GM20431 (cell line): ENCODE data around the gene GRAP.
"Not testable (repeated sequence)": the region's sequence is repeated elsewhere in the genome, so short reads cannot be mapped to it uniquely, and the experiment has no call there.

ENCODE experiments used
- in situ Hi-C: fragments of 300-500 bp; cut with MseI, MboI; formaldehyde crosslinking; loops from one replicate; pipeline ENCODE4 v1.15.0; 2020; ENCODE audit warnings: low sequenced_read_pairs; ENCODE audit not compliant: unreplicated experiment

The GRAP gene

DNA sequence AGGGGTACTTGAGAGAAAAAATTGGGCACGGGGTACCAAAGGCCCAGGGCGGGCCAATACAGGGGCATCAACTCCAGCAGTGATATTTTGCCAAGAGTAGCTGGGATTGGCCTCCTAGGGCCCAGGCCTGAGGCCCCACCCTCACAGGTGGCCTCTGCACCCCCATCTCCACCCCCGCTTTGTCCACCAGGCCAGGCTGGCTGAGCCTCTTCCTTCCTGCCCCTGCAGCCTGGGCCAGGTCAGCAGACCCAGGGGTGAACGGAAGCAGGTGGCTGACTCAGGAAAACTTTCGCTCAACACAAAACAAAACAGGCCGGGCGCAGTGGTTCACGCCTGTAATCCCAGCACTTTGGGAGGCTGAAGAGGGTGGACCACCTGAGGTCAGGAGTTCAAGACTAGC, 3.7 kb downstream of the GRAP start:
- in situ Hi-C loops, result not testable (repeated sequence)

GRCh38 chr17:19042369-19042768, 4.4 kb downstream of the GRAP start:
- in situ Hi-C loops, result not testable (repeated sequence)

GRCh38 chr17:19041871-19042270, 4.9 kb downstream of the GRAP start:
- in situ Hi-C loops, result not testable (repeated sequence)

DNA sequence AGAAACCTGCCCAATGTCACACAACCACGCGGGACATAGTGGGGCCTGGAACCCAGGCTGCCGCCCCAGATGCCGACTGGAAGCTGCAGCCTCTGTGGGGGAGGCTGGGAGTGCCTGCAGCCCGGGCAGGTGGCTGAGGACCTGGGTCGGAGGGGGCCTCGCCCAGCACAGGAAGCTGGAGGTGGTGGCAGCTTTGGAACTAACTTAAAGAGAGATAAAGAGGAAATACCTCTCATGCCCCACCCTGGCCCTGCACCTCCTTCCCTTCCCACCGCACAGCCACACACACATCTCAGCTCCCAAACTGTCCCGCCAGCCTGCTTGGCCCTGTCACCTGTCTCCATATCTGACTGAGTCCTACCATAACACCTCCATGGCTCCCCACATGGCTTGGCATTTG, 6.4 kb downstream of the GRAP start:
- in situ Hi-C loops, result not testable (repeated sequence)

- in situ Hi-C loops, result not testable (repeated sequence)
Measured at GRCh38 chr17:19038730-19039129, 8.0 kb downstream of the GRAP start.

DNA sequence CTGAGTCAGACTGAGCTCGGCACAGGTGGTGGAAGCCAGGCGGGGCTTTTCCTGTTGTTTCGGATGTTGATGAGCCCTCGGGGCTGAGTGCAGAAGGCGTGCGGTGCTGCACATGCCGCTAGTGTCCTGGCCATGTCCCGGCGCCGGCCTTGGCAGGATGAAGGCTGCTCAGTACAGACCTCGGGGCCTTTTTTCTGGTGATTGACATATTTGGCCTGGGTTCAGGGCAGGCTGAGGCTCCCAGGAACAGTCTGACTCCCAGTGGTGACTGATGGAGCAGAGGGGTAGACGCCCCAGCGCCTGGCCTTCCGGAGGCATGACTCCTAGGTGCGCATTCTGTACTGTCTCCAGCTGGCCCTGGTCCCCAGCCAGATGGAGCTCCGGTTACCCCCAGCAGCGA, 8.8 kb downstream of the GRAP start:
- in situ Hi-C loops, result not testable (repeated sequence)

DNA sequence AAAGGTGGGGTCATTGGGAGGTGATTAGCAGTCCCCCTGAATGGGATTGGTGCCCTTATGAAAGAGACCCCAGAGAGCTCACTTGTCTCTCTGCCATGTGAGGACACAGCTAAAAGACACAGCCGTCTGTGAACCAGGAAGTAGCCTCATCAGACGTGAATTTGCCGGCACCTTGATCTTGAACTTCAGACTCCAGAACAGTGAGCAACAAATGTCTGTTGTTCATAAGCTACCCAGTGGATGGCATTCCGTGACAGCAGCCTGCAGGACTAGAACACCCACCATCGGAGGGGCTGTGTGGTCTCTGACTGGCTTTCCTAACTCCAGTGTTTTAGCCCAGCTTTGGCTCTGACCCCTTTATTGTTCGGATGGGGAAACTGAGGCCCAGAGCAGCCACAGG, 9.2 kb downstream of the GRAP start:
- in situ Hi-C loops, result not testable (repeated sequence)

DNA sequence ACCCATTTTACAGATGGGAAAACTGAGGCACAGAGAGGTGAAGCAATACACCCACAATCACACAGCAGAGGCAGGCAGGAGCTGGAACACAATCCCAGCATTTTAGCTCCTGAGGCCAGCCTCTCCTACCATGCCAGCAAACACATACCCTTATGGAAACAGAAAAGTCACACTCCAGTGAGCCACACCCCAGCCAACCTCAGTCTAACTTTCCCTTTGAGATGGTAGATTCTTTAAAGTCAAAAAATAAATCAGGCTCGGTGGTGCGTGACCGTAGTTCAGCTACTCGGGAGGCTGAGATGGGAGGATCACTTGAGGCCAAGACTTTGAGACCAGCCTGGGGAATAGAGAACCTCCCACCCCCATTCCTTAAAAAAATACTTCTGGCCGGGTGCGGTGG, 10.6 kb downstream of the GRAP start:
- in situ Hi-C loops, result not testable (repeated sequence)

DNA sequence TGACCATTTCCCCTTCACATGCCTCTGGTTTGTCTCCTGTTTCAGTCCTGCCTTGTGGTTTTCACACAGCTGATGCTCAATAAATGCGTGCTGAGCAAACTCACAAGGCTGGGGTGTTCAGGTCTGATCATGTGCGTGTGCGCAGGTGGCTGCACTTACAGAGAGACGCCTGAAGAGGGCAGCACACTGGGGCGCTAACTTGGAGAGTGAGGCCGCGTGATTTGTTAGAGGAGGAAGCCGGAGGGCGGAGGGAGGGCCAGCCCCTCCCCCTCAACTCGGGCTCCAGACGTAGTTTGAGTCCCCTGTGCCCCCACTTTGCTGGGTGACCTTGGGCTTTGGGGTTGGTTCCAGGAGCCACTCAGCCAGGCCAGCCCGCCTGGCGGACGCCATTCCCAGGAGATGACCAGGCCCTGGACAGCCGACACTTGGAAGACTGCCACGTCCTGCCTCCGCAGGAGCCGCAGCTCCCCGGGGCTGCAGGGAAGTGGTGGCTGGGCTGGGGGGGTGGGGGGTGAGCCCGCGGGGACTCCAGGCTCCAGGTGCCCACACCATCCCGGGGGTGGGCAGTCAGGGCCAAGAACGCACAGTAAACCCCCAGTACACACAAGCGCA, 14.3 kb downstream of the GRAP start:
- in situ Hi-C loops, result not testable (repeated sequence)

- in situ Hi-C loops, result not testable (repeated sequence)
Measured at GRCh38 chr17:19031729-19032128, 15.0 kb downstream of the GRAP start.

- in situ Hi-C loops, result not testable (repeated sequence)
Measured at GRCh38 chr17:19030771-19031449, 15.8 kb downstream of the GRAP start.

DNA sequence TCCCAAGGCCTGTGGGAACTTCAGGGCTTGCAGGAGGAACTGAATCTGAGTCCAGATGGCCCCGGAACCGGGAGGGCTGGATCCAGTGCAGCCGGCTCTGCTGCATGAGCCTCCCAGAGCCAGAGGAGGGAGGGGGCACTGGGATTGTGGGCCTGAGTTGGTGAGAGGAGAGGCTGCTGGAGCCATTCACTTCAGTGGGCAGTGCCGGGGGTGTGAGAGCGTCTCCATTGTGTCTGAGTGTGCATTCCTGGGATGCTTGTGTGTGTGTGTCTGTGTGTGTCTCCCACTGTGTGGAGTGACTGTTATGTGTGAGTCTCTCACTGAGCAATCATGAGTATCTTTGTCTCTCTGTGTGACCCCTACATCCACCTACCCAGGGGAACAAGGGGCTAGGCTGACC, 17.0 kb downstream of the GRAP start:
- in situ Hi-C loops, result not testable (repeated sequence)

- in situ Hi-C loops, result not testable (repeated sequence)
Measured at GRCh38 chr17:19028671-19029070, 18.1 kb downstream of the GRAP start.

DNA sequence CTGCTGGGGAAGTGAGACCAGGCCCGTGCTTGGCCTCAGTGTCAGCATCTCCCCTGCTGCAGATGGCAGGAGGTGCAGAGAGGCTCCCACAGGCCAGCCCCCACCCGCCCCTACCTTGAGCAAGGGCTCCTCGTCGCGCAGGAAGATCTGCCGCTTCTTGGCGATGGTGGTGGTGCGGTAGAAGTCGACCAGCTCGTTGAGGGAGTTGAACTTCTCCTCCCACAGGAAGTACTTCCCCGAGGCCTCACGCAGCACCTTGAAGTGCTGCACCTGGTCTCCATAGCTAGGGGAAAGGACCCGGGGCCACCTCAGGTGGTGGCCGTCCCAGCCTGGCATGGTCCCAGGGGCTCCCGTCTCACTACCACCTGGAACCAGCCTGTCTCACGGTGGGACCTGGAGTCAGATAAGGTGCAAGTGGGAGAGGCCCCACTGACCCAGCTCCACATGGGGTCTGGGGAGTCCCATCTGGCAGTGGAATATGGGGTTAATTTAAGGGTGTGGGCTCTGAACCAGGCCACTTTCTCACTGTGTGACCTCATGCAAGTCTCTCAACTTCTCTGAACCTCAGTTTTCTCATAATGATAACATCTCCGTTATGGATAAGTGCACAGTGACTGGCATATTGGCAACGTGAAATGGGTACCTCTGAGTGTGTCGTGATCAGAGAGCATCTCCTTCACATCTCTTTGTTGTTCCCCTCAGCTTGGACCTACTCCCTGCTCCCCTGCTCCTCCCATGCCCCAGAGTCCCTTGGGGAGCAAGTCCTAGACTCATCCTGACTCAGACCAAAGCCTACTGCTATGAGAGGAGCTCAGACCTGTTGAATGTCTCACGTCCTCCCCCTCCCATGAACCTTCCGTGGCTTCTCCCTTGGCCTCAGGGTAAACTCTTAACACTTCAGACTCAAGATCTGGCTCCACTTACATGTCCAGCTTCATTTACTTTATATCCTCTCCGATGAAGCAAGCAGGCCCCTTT, 22.4 kb downstream of the GRAP start:
- in situ Hi-C loops, result no loop called here

GRCh38 chr17:19023209-19023999, 23.4 kb downstream of the GRAP start:
- in situ Hi-C loops, result no loop called here

GRCh38 chr17:19022747-19023146, 24.0 kb downstream of the GRAP start:
- in situ Hi-C loops, result no loop called here

DNA sequence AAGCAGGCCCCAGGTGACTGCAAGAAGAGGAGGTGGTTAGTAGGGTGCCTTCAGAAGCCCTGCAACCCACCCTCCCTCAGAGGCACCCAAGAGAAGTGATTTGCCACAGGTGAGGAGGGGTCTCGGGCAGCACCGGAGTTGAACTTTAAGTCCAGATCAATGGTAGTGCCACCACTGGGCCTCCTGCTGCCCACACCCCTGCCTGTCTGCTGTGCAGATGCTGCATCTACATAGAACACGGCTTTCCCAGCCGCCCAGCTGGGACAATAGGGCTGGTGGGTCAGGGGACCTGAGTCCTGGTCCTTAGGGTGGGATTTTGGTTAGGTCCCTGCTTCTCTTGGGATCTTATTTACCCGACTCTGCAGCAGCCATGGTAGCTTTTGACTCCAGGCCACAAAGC, 24.6 kb downstream of the GRAP start:
- in situ Hi-C loops, result no loop called here

DNA sequence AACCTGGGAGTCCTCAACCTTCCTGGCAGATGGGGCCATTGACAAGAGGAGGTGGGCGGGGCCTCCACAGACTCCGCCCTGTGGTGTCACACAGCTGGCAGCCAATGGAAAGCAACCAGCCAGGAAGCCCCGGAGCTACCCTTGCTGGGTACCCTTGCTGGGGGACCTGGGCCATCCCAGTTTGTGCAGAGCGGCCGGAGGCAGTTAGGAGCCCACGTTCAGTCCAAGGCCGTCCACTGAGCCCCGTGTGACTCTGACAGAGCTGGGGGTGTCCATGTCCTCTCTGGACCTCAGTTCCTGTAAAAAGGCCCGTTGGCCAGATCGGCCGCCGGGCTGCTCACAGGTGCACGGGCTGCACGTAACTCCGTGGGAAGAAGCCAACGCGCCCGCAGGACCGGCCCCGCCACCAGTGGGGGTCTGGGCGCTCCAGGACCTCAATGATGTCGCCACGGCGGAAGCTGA, 25.1 kb downstream of the GRAP start:
- in situ Hi-C loops, result no loop called here

GRCh38 chr17:19021011-19021621, 25.6 kb downstream of the GRAP start:
- in situ Hi-C loops, result not testable (repeated sequence)

- in situ Hi-C loops, result no loop called here
Measured at GRCh38 chr17:19020016-19020415, 26.7 kb downstream of the GRAP start.
